Pons (tissue), 1 donor: ENCODE data around the gene BOD1L2.

Source experiments
- DNase-seq: peaks from one replicate; pipeline ENCODE4 v3.0.0-alpha.2; 2016; ENCODE audit warnings: low spot score

Gene BOD1L2

DNA sequence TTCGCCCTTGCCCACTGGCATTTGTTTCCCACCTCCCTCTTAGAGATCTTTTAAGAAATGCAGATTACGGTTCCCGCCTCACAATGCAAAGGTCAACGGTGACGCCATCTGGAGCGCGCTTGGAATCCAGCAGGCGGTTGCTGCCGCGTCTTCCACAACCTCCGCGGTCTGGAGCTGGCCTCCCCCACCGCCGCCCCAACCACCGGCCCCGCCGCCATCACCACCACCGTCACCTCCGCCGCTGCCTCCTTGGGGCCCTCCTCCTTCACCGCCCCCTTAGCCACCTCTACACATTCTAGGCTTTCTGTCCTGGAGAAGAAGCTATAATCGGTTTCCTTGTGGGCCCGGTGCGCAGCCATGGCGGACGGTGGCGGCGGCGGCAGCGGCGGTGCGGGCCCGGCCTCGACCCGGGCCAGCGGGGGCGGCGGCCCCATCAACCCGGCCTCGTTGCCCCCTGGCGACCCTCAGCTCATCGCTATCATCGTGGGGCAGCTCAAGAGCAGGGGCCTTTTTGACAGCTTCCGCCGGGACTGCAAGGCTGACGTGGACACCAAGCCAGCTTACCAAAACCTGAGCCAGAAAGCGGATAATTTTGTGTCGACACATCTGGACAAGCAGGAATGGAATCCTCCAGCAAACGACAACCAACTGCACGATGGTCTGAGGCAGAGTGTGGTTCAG, at the start of gene BOD1L2:
TSS of gene BOD1L2 (plus strand) at position 132 of the 681 bp plus-strand sequence. CDS start at position 358, 226 bp downstream.
- DNase-seq, result no peak

GRCh38 chr18:57107140-57107832, 39.6 kb upstream of the BOD1L2 start:
- DNase-seq, result peak; percentile 12

DNA sequence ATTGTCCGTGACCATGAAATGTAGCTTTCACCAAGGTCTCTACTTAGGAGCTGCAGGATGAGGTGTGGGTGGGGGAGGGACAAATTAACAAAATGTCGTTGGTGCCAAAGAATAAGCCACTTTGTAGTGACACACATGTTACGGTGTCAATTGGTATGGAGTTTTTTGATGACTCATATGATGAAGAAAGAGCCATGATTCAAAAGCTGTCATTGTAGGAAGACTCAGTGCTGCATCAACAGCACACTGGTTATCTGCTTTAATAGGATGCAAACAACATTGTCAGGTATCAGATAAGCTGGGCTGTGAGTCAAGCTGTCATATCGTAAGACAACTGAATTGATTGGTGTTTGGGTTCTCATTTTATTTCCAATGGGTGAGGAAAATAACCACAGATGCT, 36.6 kb upstream of the BOD1L2 start:
- DNase-seq, result no peak

- DNase-seq, result peak; percentile 7
Observed at GRCh38 chr18:57113799-57114420, 33.0 kb upstream of the BOD1L2 start.

DNA sequence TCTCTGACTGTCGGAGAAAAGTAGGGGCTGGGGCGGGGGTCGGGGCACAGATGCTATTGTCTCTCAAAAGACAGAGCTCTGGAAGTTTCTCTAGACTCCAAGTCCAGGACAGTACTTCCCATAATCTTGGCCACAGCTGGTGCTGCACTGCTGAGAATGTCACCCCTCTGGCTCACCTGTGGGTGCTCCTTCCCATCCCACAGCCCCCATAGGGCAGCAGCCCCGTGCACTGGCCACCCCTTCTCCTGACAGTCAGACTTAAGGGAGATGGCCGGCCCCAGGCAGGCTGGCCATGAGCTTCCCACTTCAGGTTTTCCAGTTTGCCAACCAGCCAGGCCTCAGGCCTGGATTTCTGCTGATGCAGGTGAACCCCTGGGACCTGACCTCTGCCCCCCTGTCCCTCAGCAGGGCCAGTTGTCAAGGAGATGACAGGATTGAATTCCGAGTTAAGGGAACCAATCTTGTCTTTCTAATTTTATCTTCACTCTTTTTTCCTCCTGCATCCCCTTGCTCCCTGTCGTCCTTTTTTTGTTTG, 30.2 kb upstream of the BOD1L2 start:
- DNase-seq, result no peak

DNA sequence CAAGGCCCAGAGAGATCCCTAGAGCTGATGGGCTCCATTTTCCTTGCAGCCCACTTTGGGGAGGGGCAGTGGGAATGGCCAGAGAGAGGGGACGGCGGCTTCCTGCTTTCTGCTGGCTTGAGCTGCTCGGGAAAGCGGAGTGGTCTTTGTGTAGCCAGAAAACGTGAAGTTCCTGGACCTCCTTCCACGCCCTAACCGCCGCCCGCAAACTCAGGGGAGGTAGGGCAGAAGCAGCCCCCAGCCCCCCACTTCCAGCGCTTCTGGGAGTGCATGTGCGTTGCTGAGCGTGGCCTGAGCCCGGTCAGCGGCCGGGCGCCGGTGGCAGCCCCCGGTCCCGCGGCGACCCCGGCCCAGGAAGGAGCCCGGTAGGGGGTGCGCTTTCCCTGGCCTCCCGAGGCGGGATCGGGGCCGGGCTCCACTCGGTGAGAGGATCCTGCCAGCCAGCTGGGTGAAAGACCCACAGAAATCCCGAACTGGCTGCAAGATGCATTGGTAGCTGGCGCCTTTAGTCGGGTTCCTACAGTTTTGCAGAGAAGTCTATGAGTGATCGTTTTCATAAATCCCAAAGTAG, 25.3 kb upstream of the BOD1L2 start:
- DNase-seq, result no peak

GRCh38 chr18:57122936-57123510, 23.9 kb upstream of the BOD1L2 start:
- no peak for DNase-seq

GRCh38 chr18:57125627-57126026, 21.3 kb upstream of the BOD1L2 start:
- DNase-seq, result no peak

- DNase-seq, result no peak
Observed at GRCh38 chr18:57128220-57128932, 18.5 kb upstream of the BOD1L2 start.

DNA sequence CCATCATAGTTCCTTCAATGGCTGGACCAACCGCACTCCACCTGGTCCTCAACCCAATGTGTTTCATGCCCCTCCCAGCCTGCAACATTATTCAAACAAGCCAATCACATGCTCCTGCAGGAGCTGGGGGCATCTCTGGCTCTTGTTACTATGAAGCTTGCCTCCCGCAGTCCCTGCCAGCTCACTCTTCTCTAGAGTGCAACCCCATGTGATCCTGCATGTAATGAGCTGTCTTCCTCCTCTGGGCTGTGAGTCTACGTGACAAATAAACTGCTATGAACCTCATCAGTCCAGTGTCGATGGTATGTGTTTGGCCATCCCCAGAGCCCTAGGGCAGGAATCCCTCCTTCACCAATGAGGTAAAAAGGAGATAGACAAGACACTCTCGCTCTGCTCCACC, 15.8 kb upstream of the BOD1L2 start:
- DNase-seq, result no peak

DNA sequence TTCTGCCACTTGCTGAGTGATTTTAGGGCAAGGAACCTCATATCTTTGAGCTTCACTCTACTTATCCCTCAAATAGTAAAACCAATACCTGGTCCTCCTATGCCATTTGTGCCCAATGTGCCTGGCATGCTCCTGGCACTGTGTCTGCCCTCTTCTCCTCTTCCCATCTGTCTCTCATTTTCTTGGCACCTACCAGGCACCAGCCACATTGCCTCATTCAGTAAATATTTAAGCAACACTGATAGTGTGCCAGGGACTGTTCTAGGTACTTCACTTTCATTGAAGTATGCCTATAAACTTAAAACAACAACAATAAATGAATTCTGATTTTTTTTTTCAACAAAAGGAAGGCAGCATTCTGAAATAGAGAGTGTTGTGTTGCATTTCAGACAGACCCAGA, 15.1 kb upstream of the BOD1L2 start:
- DNase-seq, result peak; percentile 17

DNA sequence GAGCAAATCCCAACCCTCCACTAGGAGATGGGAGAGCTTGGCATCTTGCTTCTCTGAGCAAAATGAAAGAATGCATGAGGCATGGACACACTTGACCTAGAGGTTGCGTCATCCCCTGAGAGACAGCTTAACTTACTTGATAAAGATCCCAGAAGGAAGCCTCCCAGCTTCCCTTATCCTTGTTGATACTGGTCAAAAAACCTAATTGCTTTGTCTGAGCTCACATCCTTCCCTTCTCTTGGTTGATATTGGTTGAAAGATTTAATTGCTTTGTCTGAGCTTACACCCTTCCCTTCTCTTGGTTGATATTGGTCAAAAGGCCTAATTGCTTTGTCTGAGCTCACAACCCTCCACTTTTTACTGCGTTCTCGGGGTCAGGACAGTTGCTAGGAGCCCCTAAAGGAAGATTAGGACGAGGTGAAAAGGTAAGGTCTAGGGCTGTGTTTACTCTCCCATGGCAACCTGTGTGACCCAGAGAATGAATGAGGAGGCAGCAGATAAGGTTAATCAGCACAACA, 12.2 kb upstream of the BOD1L2 start:
- DNase-seq, result no peak

DNA sequence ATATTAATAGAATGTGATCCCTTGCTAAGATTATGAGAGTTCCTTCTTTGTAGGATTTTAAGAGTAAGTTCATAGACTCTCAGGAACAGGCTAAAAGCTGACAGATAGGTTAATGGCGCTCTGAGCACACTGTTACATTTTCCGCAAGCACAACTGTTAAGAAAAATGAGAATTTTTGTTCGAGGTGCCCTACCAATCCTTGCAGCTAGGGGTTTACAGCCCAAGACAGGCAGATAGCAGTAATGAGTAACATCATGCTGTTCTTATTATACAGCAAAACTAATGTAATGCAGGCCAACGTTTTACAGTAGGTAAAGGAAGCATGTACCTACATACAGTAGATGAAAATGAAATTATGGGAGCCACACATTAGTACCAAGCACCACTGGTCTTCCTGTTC, 11.2 kb upstream of the BOD1L2 start:
- DNase-seq, result no peak

GRCh38 chr18:57137847-57138246, 9.0 kb upstream of the BOD1L2 start:
- no peak for DNase-seq

GRCh38 chr18:57141208-57142129, 5.4 kb upstream of the BOD1L2 start:
- no peak for DNase-seq

GRCh38 chr18:57142324-57142723, 4.6 kb upstream of the BOD1L2 start:
- DNase-seq, result no peak

- DNase-seq, result no peak
Observed at GRCh38 chr18:57143265-57143664, 3.6 kb upstream of the BOD1L2 start.

DNA sequence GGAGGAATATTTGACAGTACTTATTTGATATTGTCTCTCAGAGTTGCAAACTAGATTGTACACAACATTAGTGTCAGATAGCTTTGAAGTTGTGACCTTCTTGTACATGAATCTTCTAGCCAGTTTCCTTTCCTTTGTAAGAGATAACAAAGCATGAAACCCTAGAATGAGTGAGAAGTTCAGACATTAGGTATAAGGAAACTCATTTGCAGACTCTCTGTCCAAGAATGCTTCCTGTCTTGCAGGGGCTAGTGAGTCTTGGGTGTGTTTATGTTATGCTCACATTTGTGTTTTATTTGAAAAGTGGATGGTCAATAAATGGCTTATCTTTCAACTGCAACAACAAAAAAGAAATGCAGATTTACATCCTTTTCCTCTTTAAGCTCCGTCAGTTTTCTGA, 1.4 kb downstream of the BOD1L2 start:
- DNase-seq, result no peak

DNA sequence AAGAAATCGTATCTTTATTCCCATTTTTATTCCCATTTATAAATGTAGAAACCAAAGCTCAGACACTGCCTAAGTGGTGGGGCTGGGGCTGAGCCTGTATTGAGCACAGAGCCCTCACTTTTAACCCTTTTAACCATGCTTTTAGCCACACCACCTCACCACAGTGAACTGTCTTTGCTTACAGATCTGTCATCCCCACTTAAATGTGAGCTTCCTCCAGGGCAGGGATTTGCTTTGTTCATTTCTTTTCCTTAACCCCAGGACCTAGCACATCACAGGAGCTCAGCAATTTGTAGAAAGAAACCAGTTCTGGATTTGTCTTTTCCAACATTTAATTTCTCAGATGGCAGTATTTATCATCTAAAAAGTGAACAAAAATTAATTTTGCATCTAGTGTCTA, 2.2 kb downstream of the BOD1L2 start:
- no peak for DNase-seq

DNA sequence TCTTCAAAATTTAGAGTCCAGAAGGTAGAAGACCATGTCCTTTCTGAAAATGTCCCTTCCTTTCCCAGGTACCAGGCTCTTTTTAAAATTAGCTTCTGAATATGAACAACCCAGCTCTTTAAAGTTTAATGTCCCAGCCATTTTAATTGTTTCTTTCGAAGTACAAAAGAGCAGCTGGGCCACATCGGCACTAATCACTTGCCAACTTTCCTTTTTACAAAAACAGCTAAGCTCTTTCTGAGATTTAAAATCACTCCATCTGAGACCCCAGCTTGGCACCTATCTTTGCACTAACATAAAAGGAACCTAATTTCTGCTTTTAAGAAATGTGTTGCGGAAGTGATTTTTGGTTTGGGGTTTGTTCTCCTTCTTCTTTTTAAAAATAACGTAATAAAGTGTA, 2.6 kb downstream of the BOD1L2 start:
- DNase-seq, result no peak
